OCI-LY3 (cell line): ENCODE data around the gene TDRD9.

Experiments used
- H2AFZ ChIP-seq: fragments of 200-600, 300-600 bp; shearing (Covaris generic); 2 replicates; pipeline ENCODE4 v1.6.0; 2014; ENCODE audit warnings: antibody characterized with exemption, low read depth, low read length
- H3K27ac ChIP-seq: fragments of 200-600, 300-600 bp; sonication (generic); 2 replicates; pipeline ENCODE4 v1.5.1; 2014; ENCODE audit warnings: mild to moderate bottlenecking, low read length, moderate library complexity, mixed read lengths
- H3K27me3 ChIP-seq: fragments of 200-600, 300-600 bp; sonication (generic); 2 replicates; pipeline ENCODE4 v1.6.1; 2014; ENCODE audit warnings: low read depth, low read length, mixed read lengths
- H3K36me3 ChIP-seq: fragments of 200-600, 300-600 bp; sonication (generic); replicated peaks from 2 replicates; pipeline ENCODE3; 2014; ENCODE audit warnings: low read depth, low read length, mixed read lengths
- H3K4me1 ChIP-seq: fragments of 300-600, 200-600 bp; sonication (generic); 2 replicates; pipeline ENCODE4 v1.6.1; 2014; ENCODE audit warnings: low read length, mixed read lengths
- H3K4me2 ChIP-seq: fragments of 200-600, 300-600 bp; sonication (generic); 2 replicates; pipeline ENCODE4 v1.6.1; 2014; ENCODE audit warnings: low read length, mixed read lengths
- H3K4me3 ChIP-seq: fragments of 300-600, 200-600 bp; sonication (generic); 2 replicates; pipeline ENCODE4 v1.5.1; 2014; ENCODE audit warnings: antibody characterized with exemption, mild to moderate bottlenecking, low read length, moderate library complexity
- H3K79me2 ChIP-seq: fragments of 300-600, 200-600 bp; shearing (Covaris generic); 2 replicates; pipeline ENCODE4 v1.6.1; 2014; ENCODE audit warnings: mild to moderate bottlenecking, low read length, mixed read lengths
- H3K9ac ChIP-seq: fragments of 300-600, 200-600 bp; shearing (Covaris generic); 2 replicates; pipeline ENCODE4 v1.6.0; 2014; ENCODE audit warnings: mild to moderate bottlenecking, low read length, moderate library complexity
- H3K9me3 ChIP-seq: fragments of 200-600, 300-600 bp; shearing (Covaris generic); 2 replicates; pipeline ENCODE4 v1.6.1; 2014; ENCODE audit warnings: low read length, mixed read lengths; ENCODE audit not compliant: insufficient read depth
- H4K20me1 ChIP-seq: fragments of 200-600, 300-600 bp; sonication (generic); 2 replicates; pipeline ENCODE4 v1.6.1; 2016; ENCODE audit warnings: low read length, mixed read lengths; ENCODE audit not compliant: insufficient read depth
- CTCF ChIP-seq: fragments of 200-600, 300-600 bp; sonication (generic); IDR thresholded peaks from 2 replicates; pipeline ENCODE4 v1.5.1; 2014; ENCODE audit warnings: antibody characterized with exemption, low read length, low read depth
- EZH2phosphoT487 ChIP-seq: fragments of 200-600 bp; shearing (Covaris generic); IDR thresholded peaks from 2 replicates; pipeline ENCODE4 v1.6.1; 2018; ENCODE audit warnings: antibody characterized with exemption, mixed run types, low read depth

The TDRD9 gene

GRCh38 chr14:103880348-103881267 lies 47.6 kb upstream of the TDRD9 start:
- Histone ChIP-seq H2AFZ (no peak overlapping the region), H4K20me1 (no peaks in the 10 kb centered on the region), H3K27me3 (0 out of 2 replicates have a peak, but pooled peaks cover 5% of the 10 kb centered on the region), H3K79me2 (no peaks in the 10 kb centered on the region), H3K4me1 (no peaks in the 10 kb centered on the region), H3K9ac (no peak overlapping the region), H3K4me2 (no peak overlapping the region), H3K4me3 (no peak overlapping the region), H3K27ac (no peak overlapping the region), H3K36me3 (no peaks in the 10 kb centered on the region), H3K9me3 (no peaks in the 10 kb centered on the region)
- TF ChIP-seq CTCF (no peak), EZH2phosphoT487 (no peak)

- H3K9me3 ChIP-seq, result no peaks in the 10 kb centered on the region
- no peaks in the 10 kb centered on the region for H3K4me1 ChIP-seq
- H3K27me3 ChIP-seq, result 0 out of 2 replicates have a peak, but pooled peaks cover 5% of the 10 kb centered on the region
- H3K4me3 ChIP-seq, result no peak overlapping the region
- H3K27ac ChIP-seq, result no peak overlapping the region
- no peak overlapping the region for H3K4me2 ChIP-seq
- H4K20me1 ChIP-seq, result no peaks in the 10 kb centered on the region
- H3K36me3 ChIP-seq, result no peaks in the 10 kb centered on the region
- no peak overlapping the region for H3K9ac ChIP-seq
- TF ChIP-seq CTCF (no peak), EZH2phosphoT487 (no peak)
- H2AFZ ChIP-seq, result no peak overlapping the region
- no peaks in the 10 kb centered on the region for H3K79me2 ChIP-seq
These were observed 46.7 kb upstream of the TDRD9 start for GRCh38 chr14:103881268-103882201.

- TF ChIP-seq EZH2phosphoT487 (no peak), CTCF (no peak)
- no peak overlapping the region for H3K9ac ChIP-seq
- no peaks in the 10 kb centered on the region for H3K4me1 ChIP-seq
- H3K27ac ChIP-seq, result no peak overlapping the region
- H3K9me3 ChIP-seq, result no peaks in the 10 kb centered on the region
- H3K27me3 ChIP-seq, result 0 out of 2 replicates have a peak, but pooled peaks cover 5% of the 10 kb centered on the region
- H3K4me3 ChIP-seq, result no peak overlapping the region
- no peaks in the 10 kb centered on the region for H4K20me1 ChIP-seq
- H3K4me2 ChIP-seq, result no peak overlapping the region
- no peaks in the 10 kb centered on the region for H3K36me3 ChIP-seq
- H3K79me2 ChIP-seq, result no peaks in the 10 kb centered on the region
- no peak overlapping the region for H2AFZ ChIP-seq
These were observed 45.6 kb upstream of the TDRD9 start for GRCh38 chr14:103882503-103883262.
